Effector CD4-positive, alpha-beta T cell (primary cell): ENCODE data around the gene CAMK4.
"Not testable (repeated sequence)": the region's sequence is repeated elsewhere in the genome, so short reads cannot be mapped to it uniquely, and the experiment has no call there.

Source experiments
- DNase-seq: peaks from one replicate; pipeline ENCODE4 v3.0.0-alpha.2; 2020

Gene CAMK4

DNA sequence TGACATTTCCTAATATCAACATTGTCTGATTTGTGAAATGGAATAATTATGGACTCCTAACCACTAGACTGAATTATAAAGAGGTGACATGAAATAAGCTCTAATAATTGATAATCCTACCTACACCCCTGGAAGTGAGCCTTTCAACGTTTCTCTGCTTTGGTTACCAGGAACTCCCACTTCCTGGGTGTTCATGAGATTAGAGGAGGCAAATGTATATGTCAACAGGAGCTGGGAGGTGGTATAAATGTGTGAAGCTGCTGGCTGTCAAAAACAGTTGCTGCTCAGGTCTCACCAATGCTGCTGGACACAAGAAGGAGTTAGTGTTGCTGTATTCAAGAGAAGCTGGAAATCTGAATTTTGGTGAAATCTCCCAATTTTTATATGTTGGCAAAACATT is 96.8 kb downstream of the CAMK4 start:
- no peak for DNase-seq

GRCh38 chr5:111321376-111321775 is 97.2 kb downstream of the CAMK4 start:
- no peak for DNase-seq

DNA sequence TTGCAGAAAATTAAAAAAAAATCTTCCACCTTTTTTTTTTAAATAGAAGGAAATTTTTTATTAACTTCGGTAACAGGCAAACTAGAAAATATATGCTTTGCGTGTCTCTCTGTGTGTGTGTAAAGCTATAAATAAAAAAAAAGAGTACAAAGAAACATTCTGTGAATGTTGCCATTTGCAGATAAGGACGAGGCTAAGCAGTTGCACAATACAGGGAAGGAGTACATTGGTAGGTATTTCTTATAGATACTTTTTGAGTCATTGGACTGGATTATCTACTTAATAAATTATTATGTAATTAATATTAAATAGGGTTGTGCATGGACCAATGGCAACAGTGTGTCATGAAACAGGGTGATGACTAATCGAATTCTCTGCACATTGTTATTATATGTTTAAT is 102.4 kb downstream of the CAMK4 start:
- no peak for DNase-seq

- DNase-seq, result no peak
Observed at GRCh38 chr5:111337133-111337532, 112.9 kb downstream of the CAMK4 start.

DNA sequence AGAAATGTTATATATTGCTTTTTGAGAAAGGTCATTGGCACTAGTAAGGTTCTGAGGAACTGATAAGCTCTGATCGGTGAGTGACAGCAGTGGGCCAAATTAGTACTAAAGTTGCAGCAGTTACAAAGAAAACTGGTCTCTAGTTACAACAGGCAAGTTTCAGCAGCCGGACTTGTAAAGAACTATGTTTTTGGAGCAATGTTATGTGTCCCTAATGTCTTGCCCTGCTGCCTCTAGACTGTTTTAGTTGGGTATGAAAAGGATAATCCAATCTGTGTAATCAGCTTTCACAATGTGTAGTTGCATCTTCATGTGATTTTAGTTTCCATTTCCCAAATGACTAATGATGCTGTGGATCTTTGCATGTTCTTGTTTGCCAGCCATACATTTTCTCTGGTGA is 113.5 kb downstream of the CAMK4 start:
- no peak for DNase-seq

DNA sequence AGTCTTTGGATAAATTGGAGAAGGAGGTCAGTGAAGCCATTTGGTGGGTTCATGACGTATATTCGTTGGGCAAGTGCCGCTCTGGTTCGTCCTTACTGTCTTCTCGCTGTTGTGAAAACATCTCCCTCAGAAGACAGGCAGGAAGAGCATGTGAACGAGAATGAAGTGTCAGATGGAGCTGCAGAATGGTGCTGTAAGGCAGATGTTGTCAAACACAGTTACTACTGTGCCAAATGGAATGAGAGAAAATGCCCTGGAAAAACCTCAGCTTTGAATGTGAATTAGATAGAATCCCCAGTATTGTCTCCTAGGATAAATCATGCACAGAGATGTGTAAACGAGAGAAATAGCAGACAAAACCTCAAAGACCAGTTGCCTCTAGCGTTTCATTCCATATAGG is 121.5 kb downstream of the CAMK4 start:
- DNase-seq, result no peak

DNA sequence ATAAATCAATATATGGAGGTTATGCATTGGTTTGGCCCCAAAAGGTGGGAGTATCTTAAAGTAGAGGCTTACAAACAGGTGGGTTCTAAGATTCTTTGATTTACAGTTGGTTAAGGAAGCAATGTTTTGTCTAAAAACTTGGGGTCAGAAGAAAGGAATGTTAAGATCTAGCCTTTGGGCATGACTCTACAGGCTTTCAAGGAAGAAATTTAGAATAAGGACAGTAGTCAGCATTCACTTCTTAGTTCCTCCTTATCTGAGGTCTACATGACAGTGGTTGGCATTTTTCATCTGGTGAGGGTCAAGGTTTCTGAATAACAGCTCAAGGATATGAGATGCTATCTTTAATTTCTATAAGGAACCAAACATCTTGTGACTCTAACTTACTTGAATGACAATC is 122.8 kb downstream of the CAMK4 start:
- DNase-seq, result no peak

GRCh38 chr5:111348661-111349329 is 124.6 kb downstream of the CAMK4 start:
- DNase-seq, result no peak

DNA sequence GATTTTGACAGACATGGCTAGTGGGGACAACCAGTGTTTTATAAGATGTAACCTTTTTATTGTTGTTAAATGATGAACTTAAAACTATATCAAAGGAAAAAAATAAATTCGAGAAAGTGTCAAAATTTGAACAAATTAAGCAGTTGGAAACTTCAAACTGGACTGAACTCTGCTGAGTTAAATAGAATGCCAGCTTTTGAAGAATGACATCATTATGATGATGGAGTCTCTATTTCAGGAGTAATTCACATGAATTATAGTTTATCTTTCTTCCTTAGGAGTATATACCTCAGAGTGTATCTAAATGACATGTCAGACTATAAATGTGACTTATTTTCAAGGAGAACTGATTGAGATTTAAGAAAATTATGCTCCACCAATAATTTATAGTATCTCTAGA is 125.2 kb downstream of the CAMK4 start:
- no peak for DNase-seq

- DNase-seq, result no peak
Observed at GRCh38 chr5:111353035-111353434, 128.9 kb downstream of the CAMK4 start.

DNA sequence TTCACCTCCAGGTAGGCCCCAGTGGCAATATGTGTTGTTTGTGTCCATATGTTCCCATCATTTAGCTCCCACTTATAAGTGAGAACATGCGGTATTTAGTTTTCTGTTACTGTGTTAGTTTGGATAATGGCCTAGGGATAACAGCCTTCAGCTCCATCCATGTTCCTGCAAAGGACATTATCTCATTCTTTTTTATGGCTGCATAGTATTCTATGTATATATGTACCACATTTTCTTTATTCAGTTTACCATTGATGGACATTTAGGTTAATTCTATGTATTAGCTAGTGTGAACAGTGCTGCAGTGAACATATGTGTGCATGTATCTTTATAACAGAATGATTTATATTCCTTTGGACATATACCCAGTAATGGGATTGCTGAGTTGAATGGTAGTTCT is 134.5 kb downstream of the CAMK4 start:
- DNase-seq, result not testable (repeated sequence)

DNA sequence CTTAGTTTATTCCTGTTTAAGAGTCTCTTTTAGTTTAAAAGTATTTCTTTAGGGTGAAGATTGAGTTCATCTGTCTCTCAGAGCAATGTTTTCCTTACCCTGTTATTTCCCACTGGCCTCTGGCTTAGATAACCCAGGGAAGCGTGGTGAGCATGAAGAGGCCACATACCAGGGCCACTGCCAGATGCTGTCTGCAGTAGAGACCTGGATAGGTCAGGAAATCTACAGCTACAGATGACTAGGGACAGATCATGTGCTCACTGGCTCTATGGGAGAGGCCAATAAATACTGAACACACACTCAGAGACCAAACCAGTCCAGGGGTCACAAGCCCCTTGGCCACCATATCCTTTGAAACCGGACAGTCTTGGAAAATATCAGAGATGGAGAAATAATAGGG is 136.0 kb downstream of the CAMK4 start:
- DNase-seq, result no peak

DNA sequence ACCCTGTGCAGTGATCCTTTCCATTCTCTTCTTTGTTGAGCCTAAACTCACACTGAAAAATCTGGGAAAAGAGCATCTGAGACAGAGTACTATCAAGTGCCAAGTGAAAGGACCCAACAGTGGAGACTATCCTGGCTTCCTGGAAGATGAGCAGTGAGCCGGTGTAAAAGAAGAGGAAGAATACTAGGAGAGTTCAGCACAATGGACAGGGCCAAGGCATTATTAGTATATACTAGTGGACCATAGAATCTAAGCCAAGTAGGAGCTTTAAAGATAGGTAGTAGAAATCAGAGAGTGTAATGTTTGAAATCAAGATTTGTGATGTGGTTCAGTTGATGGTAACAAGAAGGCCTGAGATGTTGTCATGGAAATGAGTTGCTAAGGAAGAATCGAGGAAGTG is 140.8 kb downstream of the CAMK4 start:
- no peak for DNase-seq

- no peak for DNase-seq
Observed at GRCh38 chr5:111366388-111366787, 142.2 kb downstream of the CAMK4 start.

GRCh38 chr5:111367115-111367514 is 142.9 kb downstream of the CAMK4 start:
- DNase-seq, result no peak

- DNase-seq, result no peak
Observed at GRCh38 chr5:111372799-111373198, 148.6 kb downstream of the CAMK4 start.

GRCh38 chr5:111374380-111374779 is 150.2 kb downstream of the CAMK4 start:
- DNase-seq, result no peak

GRCh38 chr5:111375645-111376044 is 151.5 kb downstream of the CAMK4 start:
- DNase-seq, result no peak

DNA sequence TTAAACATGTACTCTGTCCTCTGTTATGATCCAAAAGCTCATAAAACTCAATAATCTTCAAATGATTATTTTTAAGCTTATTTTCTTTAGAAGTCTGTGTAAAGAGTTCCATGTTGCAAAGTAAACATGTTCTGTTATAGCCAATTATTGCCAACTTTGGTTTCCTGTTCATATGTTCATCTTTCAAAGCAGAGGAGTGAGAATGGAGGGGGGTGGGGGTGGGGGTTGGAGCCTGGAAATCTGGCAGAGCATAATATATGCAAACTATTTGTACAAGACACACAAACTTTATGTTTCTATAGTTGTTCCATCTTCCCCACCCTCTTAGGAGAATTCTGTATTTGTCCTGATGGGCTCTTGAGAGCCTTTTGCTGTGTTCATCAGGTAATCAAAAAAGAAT is 153.1 kb downstream of the CAMK4 start:
- no peak for DNase-seq

GRCh38 chr5:111379391-111379816 is 155.2 kb downstream of the CAMK4 start:
- DNase-seq, result no peak

GRCh38 chr5:111383288-111383970 is 159.2 kb downstream of the CAMK4 start:
- DNase-seq, result no peak

GRCh38 chr5:111384220-111384619 is 160.0 kb downstream of the CAMK4 start:
- no peak for DNase-seq

GRCh38 chr5:111385051-111385450 is 160.9 kb downstream of the CAMK4 start:
- DNase-seq, result no peak

GRCh38 chr5:111385970-111386831 is 162.0 kb downstream of the CAMK4 start:
- DNase-seq, result no peak
